HG03095 (cell line): ENCODE results near the gene NRXN2.
"Not testable (repeated sequence)": the region's sequence is repeated elsewhere in the genome, so short reads cannot be mapped to it uniquely, and the experiment has no call there.

ENCODE experiments used
- ATAC-seq: cut with Tn5 transposase; IDR thresholded peaks from one replicate; pipeline ENCODE4 v1.9.1; 2021; ENCODE audit warnings: moderate library complexity; ENCODE audit not compliant: unreplicated experiment

The NRXN2 gene

GRCh38 chr11:64705501-64705900, 17.5 kb downstream of the NRXN2 start:
- ATAC-seq = no peak

DNA sequence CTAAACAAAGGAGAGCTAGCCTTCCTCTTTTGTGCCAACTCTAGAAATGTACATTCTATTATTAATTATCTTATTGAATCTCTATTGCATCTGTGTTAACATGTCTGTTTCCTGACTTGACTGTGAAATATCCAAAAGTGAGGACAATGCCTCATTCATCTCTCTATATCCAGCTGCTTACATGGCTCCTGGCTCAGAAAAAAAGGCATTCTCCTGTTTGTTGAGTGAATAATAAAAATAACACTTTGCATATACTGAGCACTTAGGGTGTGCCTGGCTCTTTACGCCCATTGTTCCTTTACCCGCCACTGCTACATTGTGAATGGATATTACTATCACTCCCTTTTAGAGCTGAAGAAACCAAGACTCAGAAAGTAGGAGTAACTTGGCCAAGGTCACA, 19.9 kb downstream of the NRXN2 start:
- no peak for ATAC-seq

DNA sequence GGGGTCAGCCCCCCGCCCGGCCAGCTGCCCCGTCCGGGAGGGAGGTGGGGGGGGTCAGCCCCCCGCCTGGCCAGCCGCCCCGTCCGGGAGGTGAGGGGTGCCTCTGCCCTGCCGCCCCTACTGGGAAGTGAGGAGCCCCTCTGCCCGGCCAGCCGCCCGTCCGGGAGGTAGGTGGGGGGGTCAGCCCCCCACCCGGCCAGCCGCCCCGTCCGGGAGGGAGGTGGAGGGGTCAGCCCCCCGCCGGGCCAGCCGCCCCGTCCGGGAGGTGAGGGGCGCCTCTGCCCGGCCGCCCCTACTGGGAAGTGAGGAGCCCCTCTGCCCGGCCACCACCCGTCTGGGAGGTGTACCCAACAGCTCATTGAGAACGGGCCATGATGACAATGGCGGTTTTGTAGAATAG, 21.0 kb downstream of the NRXN2 start:
- not testable (repeated sequence) for ATAC-seq

DNA sequence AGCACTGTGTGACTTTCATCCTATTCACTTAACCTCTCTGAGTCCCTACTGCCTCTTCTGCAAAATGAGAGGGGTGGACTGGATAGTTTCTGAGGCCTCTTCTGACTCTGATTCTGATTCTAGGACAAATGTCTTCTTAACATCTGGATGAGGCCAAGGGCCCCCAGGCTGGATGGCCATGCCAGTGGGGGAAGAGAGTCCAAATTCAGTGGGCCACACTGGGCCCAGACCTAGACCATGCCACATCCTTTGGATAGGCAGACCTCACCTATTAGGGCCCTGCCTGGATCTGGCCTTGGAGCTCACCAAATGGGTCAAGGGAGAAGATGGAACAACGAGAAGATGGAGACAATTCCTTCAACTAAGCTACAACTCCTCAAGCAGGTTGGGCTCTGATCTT, 24.6 kb downstream of the NRXN2 start:
- ATAC-seq = no peak

GRCh38 chr11:64697663-64698375, 25.2 kb downstream of the NRXN2 start:
- no peak for ATAC-seq

DNA sequence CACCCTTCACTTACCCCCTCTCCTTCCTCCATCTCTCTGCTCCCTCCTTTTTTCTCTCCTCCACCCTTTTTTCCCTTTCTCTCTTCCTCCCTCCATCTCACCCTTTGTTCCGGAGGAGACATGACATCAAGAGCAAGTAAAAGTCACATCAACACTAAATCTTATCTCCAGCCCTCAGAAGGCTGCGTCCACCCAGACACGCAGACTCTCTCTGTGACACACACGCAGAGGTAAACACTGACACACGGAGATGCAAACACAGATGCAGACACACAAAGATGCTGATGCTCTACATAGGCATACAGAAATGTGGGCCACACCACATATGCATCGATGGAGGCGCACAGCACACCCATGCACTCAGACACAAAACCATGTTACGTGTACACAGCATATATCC, 27.0 kb downstream of the NRXN2 start:
- ATAC-seq = no peak

DNA sequence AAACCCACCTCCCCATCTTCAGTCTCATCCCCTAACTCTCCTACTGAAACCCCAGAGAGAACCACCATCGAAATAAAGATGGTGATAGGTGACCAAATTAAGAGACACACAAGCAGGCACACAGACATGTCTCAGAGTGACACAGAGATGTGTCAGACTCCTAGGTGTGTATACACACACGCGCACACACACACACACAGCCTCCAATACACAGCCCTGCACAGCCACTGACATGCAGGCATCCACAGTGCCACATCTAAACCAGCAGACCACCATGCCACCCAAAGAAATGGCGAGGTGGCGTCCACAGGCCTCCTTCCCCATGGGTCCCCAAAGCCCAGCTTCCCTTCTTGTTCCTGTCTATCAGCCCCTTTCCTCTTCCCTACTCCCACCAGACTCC, 27.4 kb downstream of the NRXN2 start:
- no peak for ATAC-seq

GRCh38 chr11:64694821-64695365, 28.1 kb downstream of the NRXN2 start:
- no peak for ATAC-seq

DNA sequence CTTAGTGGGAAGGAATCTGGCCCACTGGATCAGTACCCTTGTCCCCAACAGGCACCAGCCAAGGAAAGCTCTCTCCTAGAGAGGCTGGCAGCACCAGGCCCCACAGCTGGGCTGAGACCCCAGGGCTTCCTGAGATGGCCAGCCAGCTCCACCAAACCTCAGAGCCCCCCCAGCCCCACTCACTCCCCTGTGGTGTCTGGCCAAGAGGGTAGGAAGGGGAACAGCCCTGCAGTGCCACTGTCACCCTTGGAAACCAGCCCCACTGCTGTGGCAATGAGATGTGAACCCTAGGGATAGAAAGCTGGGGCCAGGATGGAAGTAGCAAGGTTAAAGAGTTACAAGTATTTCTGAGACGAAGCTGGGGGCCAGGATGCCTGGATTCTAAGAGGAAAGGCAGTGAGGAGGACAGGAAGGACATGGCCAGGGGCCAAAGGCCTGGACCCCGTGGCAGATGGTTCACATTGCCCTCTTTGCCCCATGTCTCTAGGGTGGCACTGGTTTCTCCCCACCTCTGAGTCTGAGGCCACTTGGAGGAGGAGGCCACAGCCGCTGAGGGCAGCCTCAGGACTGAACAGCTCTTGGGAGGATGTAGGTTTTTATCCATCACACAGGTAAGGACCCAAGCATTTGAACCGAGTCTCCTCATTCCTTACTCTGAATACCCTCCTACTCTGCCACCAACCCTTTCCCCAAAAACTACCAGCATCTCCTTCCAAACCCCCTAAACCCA, 28.8 kb downstream of the NRXN2 start:
- ATAC-seq = no peak

- ATAC-seq = no peak
Observed at GRCh38 chr11:64692764-64693331, 30.1 kb downstream of the NRXN2 start.

DNA sequence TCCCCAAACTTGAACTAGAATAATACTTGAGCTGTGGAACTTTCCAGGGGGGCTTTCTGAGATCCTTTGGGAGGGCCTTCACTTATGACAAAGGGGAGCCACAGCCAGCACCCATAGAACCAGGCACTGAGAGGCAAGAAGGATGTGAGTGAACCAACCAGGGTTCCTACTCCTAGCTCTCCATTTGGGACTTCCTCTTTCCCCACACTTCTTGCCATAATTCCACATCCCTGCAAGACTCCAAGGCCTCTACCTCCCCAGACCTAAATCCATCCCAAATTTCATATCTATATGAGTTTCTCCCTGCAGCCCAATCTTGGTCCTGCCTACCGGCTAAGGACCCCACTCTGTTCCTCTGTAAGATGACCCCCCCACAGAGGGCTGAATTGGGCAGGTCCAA, 31.5 kb downstream of the NRXN2 start:
- ATAC-seq = no peak

GRCh38 chr11:64690235-64690634, 32.8 kb downstream of the NRXN2 start:
- no peak for ATAC-seq

- ATAC-seq = peak; percentile 65
Observed at GRCh38 chr11:64688534-64688982, 34.4 kb downstream of the NRXN2 start.

DNA sequence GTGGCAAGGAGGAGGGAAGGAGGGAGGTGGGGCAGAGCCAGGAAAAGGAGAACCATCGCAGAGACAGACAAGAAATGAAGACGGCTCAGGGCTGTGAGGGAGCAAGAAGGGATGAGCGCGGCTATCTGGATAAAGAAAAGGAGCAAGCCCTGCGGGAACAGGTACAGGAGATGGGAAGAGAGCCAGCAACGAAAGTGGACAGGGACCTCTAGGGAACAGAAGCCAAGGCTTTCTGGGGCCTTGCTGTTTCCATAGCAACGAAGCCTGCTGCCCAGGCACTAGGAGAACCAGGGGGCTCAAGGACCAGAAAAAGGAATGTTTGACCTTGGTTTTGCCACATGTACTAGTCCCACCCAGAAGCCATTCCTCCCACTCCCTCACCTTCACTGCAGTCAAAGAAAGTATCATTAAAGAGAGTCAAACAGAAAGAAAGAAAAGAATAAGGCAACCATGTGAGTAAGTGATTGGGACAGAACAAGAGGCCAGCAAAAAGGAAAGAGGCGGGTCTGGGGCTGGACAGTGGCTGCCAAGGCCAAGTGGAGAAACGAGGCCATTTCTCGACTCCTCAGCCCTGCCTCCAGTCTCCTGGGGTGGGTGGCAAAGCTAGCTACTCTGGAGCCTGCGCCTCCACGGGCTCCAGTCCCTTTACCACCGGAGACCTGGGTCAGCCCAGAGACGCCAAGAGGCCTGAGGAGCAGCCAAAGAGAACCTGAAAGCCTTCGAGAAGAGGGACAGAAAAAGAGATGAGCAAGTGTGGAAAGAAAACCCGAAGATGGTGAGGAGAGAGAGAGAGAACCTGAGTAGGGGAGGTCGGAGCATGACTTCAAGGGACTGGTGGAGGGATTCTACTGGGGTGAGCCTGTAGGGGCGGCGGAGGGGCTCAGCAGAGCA, 35.1 kb downstream of the NRXN2 start:
- ATAC-seq = no peak

- ATAC-seq = no peak
Observed at GRCh38 chr11:64687204-64687603, 35.8 kb downstream of the NRXN2 start.

DNA sequence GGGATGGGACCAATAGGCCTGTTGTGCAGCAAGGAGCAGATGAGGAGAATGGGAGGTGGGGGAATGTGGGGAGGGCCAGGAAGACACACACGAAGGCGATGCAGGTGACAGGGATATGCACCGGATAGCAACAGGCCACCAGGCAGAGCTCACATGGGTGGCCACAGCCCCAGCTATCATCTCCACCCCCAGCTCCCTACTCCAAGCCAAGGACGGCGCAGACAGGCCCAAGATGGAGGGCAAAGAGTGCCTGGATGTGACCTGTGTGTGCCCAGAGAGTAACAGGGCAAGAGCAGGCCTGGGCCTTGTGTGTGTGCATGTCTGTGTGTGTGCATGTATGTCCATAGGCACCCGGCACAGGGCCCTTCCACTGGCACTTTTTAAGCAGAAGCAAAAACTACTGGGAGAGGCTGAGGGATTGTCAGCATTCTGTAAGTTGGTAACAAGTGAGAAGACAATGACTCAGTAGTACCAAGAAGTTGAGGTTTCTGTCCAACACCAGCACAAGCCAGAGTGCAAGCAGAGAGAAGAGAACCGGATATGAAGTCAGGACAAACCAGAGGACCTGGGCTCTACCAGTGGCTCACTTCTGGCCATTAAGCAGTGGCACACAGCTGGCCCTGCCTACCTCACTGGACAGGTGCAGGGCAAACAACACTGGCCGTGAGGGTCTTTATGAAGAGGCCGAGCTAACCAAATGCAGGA, 36.4 kb downstream of the NRXN2 start:
- no peak for ATAC-seq

GRCh38 chr11:64685536-64685935, 37.5 kb downstream of the NRXN2 start:
- ATAC-seq = no peak

- no peak for ATAC-seq
Observed at GRCh38 chr11:64684357-64684756, 38.6 kb downstream of the NRXN2 start.

DNA sequence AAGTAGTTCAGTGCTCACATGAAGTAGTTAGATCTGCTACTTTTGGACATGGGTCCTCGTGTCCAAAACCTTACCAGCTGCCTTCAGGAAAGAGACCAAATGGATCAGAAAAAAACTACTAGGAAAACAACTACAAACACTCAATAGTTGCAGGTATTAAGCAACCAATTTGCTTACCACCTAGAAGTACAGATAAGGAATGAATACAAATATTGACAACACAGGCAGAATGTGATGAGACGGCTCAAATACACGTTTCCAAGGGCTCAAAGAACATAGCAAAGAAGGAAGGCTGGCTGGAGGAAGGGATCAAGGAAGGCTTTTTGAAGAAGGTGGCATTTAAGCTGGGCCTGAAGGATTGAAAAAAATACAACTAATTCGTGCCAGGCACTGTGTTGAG, 41.8 kb downstream of the NRXN2 start:
- no peak for ATAC-seq

DNA sequence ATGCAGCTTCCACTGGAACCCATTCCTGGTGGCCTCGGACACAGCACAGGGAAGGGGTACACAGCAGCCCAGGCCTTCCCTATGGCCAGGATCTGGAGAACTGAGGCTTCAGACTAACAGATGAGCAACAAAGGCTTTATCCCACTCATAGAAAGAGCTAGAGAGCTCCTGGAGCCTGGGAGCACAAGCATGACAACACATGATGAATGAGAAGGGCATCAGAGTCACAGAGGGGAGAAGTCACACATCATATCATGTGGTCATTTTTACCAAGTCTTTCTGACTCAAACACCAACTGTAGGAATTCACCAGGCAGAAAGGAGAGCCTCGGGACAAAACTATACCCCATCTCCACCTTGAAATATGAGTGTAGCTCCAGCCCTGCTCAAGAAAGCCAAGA, 43.2 kb downstream of the NRXN2 start:
- ATAC-seq = no peak
